Neural cell (in vitro differentiated cells): ENCODE measurements around the gene ABCC11. TPM values are rescaled to one million over a fixed set of nuclear protein-coding genes. Genes with fewer than 3 reads are reported as not detected.

Experiments used
- H2AFZ ChIP-seq: fragments of 200-600, 300-800 bp; sonication (generic), shearing (Covaris generic); 2 replicates; pipeline ENCODE4 v1.6.0; 2014; ENCODE audit warnings: low read depth, mild to moderate bottlenecking, antibody characterized with exemption, low read length, moderate library complexity
- H3F3A ChIP-seq: fragments of 200-600 bp; shearing (Covaris generic); 2 replicates; pipeline ENCODE4 v1.6.1; 2016; ENCODE audit warnings: mild to moderate bottlenecking, moderate library complexity, mixed read lengths, antibody characterized with exemption, low read length; ENCODE audit not compliant: insufficient read depth, poor library complexity, severe bottlenecking
- H3K27ac ChIP-seq: fragments of 200-600, 300-800 bp; sonication (generic), shearing (Covaris generic); 2 replicates; pipeline ENCODE4 v1.5.1; 2014; ENCODE audit warnings: mild to moderate bottlenecking, low read length, moderate library complexity
- H3K27me3 ChIP-seq: fragments of 300-800, 200-600 bp; sonication (generic), shearing (Covaris generic); 2 replicates; pipeline ENCODE4 v1.6.0; 2014; ENCODE audit warnings: mild to moderate bottlenecking, low read depth, low read length, moderate library complexity; ENCODE audit not compliant: insufficient read depth
- H3K36me3 ChIP-seq: fragments of 300-800, 200-600 bp; sonication (generic), shearing (Covaris generic); 2 replicates; pipeline ENCODE4 v1.5.1; 2014; ENCODE audit warnings: mild to moderate bottlenecking, antibody characterized with exemption, low read length, moderate library complexity; ENCODE audit not compliant: insufficient read depth
- H3K4me2 ChIP-seq: fragments of 300-800, 200-600 bp; sonication (generic), shearing (Covaris generic); 2 replicates; pipeline ENCODE4 v1.6.0; 2014; ENCODE audit warnings: mild to moderate bottlenecking, low read length
- H3K4me3 ChIP-seq: fragments of 300-800, 200-600 bp; sonication (generic), shearing (Covaris generic); 2 replicates; pipeline ENCODE4 v1.5.1; 2014; ENCODE audit warnings: mild to moderate bottlenecking, low read length, moderate library complexity
- H3K79me2 ChIP-seq: fragments of 200-600 bp; shearing (Covaris generic); replicated peaks from 2 replicates; pipeline ENCODE4 v1.6.0; 2014; ENCODE audit warnings: mild to moderate bottlenecking, low read length, moderate library complexity; ENCODE audit not compliant: insufficient read depth
- H3K9ac ChIP-seq: fragments of 300-800, 200-600 bp; sonication (generic), shearing (Covaris generic); 2 replicates; pipeline ENCODE4 v1.6.1; 2016; ENCODE audit warnings: mild to moderate bottlenecking, low read length, mixed read lengths
- H3K9me2 ChIP-seq: fragments of 200-600 bp; shearing (Covaris generic); 2 replicates; pipeline ENCODE4 v1.6.1; 2016; ENCODE audit warnings: mild to moderate bottlenecking, low read length, mixed read lengths; ENCODE audit not compliant: insufficient read depth
- H3K9me3 ChIP-seq: fragments of 200-600, 300-800 bp; sonication (generic), shearing (Covaris generic); 2 replicates; pipeline ENCODE4 v1.6.1; 2016; ENCODE audit warnings: mild to moderate bottlenecking, mixed run types, low read length, moderate library complexity, mixed read lengths
- H4K20me1 ChIP-seq: fragments of 200-600 bp; shearing (Covaris generic); 2 replicates; pipeline ENCODE4 v1.6.1; 2016; ENCODE audit warnings: mild to moderate bottlenecking, mixed run types; ENCODE audit not compliant: insufficient read depth
- CTCF ChIP-seq: fragments of 450-650 bp; IDR thresholded peaks from 2 replicates; pipeline ENCODE4 v1.5.1; 2014; ENCODE audit warnings: antibody characterized with exemption, mild to moderate bottlenecking, moderate library complexity; ENCODE audit not compliant: poor library complexity, severe bottlenecking
- EP300 ChIP-seq: fragments of 450-650 bp; conservative IDR thresholded peaks from 2 replicates; pipeline ENCODE4 v1.6.1; 2014; ENCODE audit warnings: antibody characterized with exemption, mild to moderate bottlenecking, moderate library complexity; ENCODE audit not compliant: poor library complexity, severe bottlenecking
- EZH2 ChIP-seq: fragments of 200-600, 300-800 bp; shearing (Covaris generic), sonication (generic); IDR thresholded peaks from 2 replicates; pipeline ENCODE4 v1.6.1; 2014; ENCODE audit warnings: antibody characterized with exemption, low read length, borderline replicate concordance, mild to moderate bottlenecking; ENCODE audit not compliant: insufficient read depth, poor library complexity, severe bottlenecking
- MXI1 ChIP-seq: fragments of 450-650 bp; conservative IDR thresholded peaks from 2 replicates; pipeline ENCODE4 v1.6.1; 2014; ENCODE audit warnings: antibody characterized with exemption, mild to moderate bottlenecking; ENCODE audit not compliant: poor library complexity, severe bottlenecking
- POLR2AphosphoS5 ChIP-seq: IDR thresholded peaks from 2 replicates; pipeline ENCODE4 v1.6.1; 2012
- RAD21 ChIP-seq: fragments of 450-650 bp; conservative IDR thresholded peaks from 2 replicates; pipeline ENCODE4 v1.6.1; 2014; ENCODE audit warnings: antibody characterized with exemption, mild to moderate bottlenecking, moderate library complexity
- REST ChIP-seq: IDR thresholded peaks from 2 replicates; pipeline ENCODE4 v1.6.1; 2012; ENCODE audit warnings: borderline replicate concordance
- SMC3 ChIP-seq: fragments of 450-650 bp; conservative IDR thresholded peaks from 2 replicates; pipeline ENCODE4 v1.6.1; 2014; ENCODE audit warnings: antibody characterized with exemption, mild to moderate bottlenecking, moderate library complexity; ENCODE audit not compliant: poor library complexity
- TAF1 ChIP-seq: IDR thresholded peaks from 2 replicates; pipeline ENCODE4 v1.6.1; 2012; ENCODE audit warnings: low read depth
- polyA plus RNA-seq: library from polyadenylated mRNA; depleted of rRNA; stranded (reverse); fragments of >200 nt; gene quantifications from 2 replicates; pipeline ENCODE4 v1.2.3, GENCODE V29; 2014

The ABCC11 gene
- polyA plus RNA-seq, 1 donor from 2014 or later = 0.14 TPM

- H3K79me2 ChIP-seq = no peaks in the 10 kb centered on the region
- H2AFZ ChIP-seq = no peak overlapping the region
- H3K36me3 ChIP-seq = no peaks in the 10 kb centered on the region
- H3K27ac ChIP-seq = no peak overlapping the region
- TF ChIP-seq EP300 (no peak), REST (no peak), SMC3 (no peak)
- H3K4me2 ChIP-seq = no peak overlapping the region
- no peaks in the 10 kb centered on the region for H4K20me1 ChIP-seq
- H3F3A ChIP-seq = no peaks in the 10 kb centered on the region
- no peak overlapping the region for H3K9ac ChIP-seq
- H3K9me3 ChIP-seq = no peaks in the 10 kb centered on the region
- H3K27me3 ChIP-seq = no peaks in the 10 kb centered on the region
- H3K4me3 ChIP-seq = no peak overlapping the region
- no peaks in the 10 kb centered on the region for H3K9me2 ChIP-seq
Measured at GRCh38 chr16:48220891-48221290, 26.4 kb downstream of the ABCC11 start.

GRCh38 chr16:48218473-48218872 is 28.9 kb downstream of the ABCC11 start:
- Histone ChIP-seq H3K4me2 (no peak overlapping the region), H3K9ac (no peak overlapping the region), H3F3A (no peaks in the 10 kb centered on the region), H3K9me2 (no peaks in the 10 kb centered on the region), H3K27ac (no peak overlapping the region), H3K27me3 (no peaks in the 10 kb centered on the region), H3K36me3 (no peaks in the 10 kb centered on the region), H3K4me3 (no peak overlapping the region), H3K9me3 (no peaks in the 10 kb centered on the region), H4K20me1 (no peaks in the 10 kb centered on the region), H3K79me2 (no peaks in the 10 kb centered on the region), H2AFZ (no peak overlapping the region)
- TF ChIP-seq RAD21 (no peak), EZH2 (no peak)

GRCh38 chr16:48217708-48218107 is 29.6 kb downstream of the ABCC11 start:
- Histone ChIP-seq H4K20me1 (no peaks in the 10 kb centered on the region), H3K79me2 (no peaks in the 10 kb centered on the region), H2AFZ (no peak overlapping the region), H3K27me3 (no peaks in the 10 kb centered on the region), H3K4me3 (no peak overlapping the region), H3K36me3 (no peaks in the 10 kb centered on the region), H3K4me2 (no peak overlapping the region), H3K27ac (no peak overlapping the region), H3K9ac (no peak overlapping the region), H3K9me2 (no peaks in the 10 kb centered on the region), H3F3A (no peaks in the 10 kb centered on the region), H3K9me3 (no peaks in the 10 kb centered on the region)
- TF ChIP-seq TAF1 (no peak), RAD21 (no peak), REST (no peak), EP300 (no peak), EZH2 (no peak), MXI1 (no peak), SMC3 (no peak), POLR2AphosphoS5 (no peak), CTCF (no peak)
